Measurements from ENCODE around the gene CCDC127.

CCDC127 gene

DNA sequence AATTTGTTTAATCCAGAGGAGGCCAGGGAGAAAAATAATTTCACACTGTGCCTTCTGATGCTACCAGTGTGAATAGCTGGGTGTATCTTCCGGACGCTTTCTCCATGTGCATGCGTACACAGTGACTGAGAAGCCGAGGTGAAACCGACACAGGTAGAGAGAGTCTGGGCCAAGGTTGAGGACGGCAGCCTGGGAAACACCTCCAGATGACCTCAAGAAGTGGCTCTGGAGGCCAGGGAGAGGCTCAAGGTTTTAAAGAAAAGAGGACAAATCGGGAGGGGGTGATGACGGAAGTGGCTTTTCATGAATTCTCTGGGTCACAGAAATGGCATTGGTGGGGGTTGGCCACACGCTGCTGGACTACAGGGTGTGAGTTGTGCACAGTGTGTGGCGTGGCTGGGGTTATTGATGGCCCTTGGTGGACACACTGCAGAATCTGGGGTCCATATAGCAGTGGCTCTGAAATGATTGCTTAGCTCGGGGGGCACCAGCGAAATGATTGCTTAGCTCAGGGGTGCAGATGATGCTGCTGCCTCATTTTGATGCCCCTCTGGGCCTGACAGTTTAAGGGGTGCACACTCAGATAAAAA, 60.7 kb downstream of the CCDC127 start:
- no peak for DNase-seq (ENCODE audit: low spot score)

DNA sequence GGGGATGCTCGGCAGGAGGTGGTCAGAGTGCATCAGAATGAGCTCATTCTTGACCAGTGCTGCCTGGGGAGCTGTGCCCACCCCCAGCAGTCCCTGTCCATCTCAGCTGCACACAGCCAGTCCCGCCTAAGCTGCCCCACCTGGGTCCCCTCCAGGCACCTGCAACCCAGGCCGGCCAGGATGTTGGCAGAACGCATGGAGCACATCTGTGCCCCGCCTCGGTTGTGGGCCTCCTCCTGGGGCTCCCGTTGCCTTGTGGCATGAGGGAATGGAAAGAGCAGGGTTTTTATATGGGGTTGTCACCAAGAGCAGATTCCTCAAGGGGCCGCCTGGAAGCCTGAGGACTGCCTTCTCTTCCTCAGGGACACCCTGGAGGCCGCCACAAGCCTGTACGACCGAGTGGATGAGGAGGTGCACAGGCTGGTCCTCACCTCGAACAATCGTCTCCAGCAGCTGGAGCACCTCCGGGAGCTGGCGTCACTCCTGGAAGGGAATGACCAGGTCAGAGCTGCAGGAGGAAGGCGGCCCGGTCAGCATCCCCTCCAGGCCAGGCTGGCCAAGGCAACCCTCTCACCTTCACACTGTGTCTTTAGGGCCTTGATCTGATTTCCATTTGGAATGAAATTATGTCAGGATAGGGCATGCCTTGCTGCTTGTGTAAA, 61.4 kb downstream of the CCDC127 start:
- DNase-seq (ENCODE audit: low spot score): no peak

DNA sequence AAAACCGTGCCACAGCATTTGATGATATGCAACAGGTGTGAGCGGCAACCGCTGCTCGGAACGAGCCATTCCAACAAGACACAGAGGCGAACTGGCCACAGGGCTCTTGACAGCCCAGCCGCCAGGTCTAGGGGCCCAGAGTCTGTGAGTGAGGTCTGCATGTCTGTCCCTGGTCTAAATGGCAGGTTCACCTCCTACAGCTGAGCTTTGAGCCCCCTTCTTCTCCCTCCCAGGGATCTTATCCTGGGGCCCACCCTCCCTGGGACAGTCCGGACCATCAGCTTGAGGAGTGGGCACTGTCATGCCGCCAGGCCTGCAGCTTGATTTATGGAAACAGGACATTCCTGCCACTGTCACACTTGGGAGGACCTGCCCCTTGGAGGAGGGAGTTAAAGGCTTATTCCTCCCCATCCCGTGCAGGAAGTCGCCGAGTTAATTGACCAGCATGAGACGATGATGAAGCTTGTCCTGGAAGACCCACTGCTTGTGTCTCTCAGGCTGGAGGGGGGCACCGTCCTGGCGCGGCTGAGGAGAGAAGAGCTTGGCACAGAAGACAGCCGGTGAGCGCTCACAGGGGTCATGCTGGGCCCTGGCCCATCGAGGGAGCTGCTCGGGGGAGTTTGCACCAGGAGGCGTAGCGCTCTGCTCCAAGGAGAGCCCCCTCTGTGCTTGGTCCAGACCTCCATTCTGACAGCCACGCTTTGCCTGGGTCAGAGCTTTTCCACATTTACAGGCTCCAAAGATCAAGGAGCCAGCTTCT, 62.1 kb downstream of the CCDC127 start:
- DNase-seq (ENCODE audit: low spot score): no peak

DNA sequence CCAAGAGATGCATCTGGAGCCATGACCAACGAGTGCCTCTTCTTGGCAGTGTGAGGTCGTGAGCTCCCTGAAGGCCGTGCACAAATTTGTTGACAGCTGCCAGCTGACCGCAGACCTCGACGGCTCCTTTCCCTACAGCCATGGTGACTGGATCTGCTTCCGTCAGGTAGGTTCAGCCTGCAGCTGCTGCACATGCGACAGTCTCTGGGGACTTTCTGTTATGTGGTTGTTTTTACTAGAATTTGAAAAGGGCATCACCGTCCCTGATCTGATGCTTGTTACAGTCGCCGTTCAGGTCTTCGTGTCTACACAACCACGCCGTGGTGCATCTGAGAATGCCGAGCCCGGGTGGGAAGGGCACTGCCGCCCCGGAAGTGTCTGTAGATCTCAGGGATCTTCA, 63.1 kb downstream of the CCDC127 start:
- DNase-seq (ENCODE audit: low spot score): no peak

DNA sequence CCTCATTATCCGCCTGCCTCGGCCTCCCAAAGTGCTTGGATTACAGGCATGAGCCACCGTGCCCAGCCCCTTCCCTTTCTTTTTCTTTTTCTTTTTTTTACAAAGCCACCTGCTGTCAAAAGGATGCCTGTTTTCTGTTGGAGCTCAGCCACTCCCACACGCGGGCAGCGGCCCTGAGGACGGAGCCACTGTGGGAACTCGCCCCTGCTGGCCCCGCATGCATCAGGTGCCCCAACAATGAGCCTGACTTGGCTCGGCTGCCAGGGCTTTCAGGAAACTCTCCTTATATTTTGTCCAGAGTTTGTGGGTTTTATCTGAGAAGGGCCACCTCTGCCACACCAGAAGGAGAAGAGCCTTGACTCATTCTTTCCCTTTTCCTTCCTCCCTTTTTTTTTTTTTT, 63.7 kb downstream of the CCDC127 start:
- DNase-seq (ENCODE audit: low spot score): no peak

DNA sequence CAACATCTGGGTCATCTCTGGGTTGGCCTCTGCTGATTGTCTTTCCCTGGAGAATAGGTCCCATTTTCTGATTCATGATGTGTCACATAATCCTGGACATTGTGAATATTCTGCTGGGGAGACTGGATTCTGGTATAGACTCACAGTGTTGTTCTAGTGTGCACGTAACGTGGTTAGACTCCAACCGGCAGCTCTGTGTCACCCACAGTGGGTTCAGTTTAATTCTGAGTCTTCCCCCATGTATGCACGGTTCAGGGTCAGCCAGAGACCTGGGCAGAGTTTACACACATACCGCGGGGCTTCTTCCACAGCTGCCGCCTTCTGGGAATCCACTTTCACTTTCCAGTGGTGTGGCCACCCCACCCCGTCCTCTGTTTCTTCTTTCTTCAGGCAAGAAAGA, 64.7 kb downstream of the CCDC127 start:
- DNase-seq (ENCODE audit: low spot score): no peak

DNA sequence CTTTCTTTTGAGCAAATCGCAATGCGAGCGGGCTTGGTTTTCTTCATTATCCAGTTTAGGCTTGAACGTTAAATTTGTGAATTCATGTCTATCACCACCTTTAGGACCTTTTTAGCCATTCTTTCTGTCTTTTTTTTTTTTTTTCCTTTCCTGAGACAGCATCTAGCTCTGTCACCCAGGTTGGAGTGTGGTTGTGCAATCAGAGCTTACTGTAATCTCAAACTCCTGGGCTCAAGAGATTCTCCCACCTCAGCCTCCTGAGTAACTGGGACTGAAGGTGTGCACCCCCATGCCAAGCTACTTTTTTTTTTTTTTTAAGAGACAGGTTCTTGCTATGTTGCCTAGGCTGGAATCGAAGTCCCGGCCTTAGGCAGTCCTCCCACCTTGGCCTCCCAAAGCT, 65.9 kb downstream of the CCDC127 start:
- DNase-seq (ENCODE audit: low spot score): no peak

DNA sequence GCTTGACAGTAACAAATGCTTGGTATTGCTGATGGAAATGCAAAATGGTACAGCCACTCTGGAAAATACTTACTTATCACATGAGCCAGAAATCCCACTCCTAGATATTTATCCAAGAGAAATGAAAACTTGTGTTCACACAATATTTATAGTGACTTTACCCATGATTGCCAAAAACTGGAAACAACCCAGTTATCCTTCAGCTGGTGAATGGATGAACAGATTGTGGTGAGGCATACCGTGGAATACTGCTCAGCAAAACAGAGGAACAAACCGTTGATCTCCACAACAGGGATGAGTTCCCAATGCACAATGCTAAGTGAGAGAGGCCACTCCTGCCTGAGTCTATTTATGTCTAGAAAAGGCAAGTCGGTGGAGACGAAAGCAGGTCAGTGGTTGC, 67.2 kb downstream of the CCDC127 start:
- DNase-seq (ENCODE audit: low spot score): no peak

DNA sequence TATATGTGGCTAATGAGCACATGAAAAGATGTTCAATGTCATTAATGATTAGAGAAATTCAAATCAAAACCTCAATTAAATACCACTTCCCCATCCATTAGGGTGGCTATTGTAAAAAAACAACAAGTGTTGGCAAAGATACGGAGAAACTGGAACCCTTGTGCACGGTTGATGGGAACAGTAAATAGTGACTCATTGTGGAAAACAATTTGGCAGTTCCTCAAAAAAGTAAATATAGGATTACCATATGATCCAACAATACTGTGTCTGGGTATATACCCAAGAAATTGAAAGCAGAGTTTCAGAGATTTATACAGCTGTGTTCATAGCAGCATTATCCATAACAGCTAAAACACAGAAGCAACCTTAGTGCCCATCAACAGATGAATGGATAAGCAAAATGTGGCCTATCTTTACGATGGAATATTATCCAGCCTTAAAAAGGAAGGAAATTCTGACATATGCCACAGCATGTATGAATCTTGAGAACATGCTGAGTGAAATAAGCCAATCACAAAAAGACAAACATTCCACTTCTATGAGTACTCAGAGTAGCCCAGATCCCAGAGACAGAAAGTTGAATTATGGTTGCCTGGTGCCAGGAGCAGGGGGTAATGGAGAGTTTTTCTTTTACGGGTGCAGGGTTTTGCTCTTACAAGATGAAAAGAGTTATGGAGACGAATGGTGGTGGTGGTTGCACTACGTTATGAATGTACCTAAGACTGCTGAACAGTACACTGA, 68.0 kb downstream of the CCDC127 start:
- no peak for DNase-seq (ENCODE audit: low spot score)

DNA sequence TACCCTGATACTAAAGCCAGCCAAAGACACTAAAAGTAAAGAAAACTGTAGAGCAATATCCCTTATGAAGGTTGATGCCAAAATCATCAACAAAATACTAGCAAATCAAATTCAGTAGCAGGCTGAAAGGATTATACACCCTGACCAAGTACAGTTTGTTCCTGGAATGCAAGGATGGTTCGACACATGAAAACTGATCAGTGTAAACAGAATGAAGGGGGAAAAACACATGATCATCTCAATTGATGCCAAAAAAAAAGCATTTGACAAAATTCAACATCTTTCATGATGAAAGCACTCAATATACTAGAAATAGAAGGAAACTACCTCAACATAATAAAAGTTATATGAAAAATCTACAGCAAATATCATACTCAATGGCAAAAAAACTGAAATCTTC, 70.2 kb downstream of the CCDC127 start:
- DNase-seq (ENCODE audit: low spot score): no peak

Measured in AG20443 (cell line).